ENCODE results near the gene STX1B.
A peak's percentile ranks its signal among the peaks of the same experiment; 100 is the strongest.
"Not testable (repeated sequence)": the region's sequence is repeated elsewhere in the genome, so short reads cannot be mapped to it uniquely, and the experiment has no call there.

The STX1B gene

DNA sequence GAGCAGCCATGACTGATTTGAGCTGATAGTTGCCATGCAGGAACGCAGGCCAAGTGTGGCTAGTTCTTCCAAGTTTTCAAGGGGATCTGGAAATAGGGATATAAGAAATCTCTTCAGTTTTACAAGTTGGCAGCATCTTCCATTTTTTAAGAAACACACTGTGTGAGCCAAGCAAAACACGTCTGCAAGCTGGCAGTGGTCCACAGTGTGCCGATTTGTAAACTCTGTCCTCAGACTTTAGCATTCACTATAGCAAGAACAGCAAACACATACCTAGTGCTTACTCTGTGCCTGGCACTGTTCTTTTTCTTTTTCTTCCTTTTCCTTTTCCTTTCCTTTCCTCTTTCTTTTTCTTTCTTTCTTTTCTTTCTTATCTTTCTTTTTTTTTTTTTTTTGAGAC is 58.7 kb downstream of the STX1B start:
- DNase-seq (ENCODE audit: low spot score): no peak

DNA sequence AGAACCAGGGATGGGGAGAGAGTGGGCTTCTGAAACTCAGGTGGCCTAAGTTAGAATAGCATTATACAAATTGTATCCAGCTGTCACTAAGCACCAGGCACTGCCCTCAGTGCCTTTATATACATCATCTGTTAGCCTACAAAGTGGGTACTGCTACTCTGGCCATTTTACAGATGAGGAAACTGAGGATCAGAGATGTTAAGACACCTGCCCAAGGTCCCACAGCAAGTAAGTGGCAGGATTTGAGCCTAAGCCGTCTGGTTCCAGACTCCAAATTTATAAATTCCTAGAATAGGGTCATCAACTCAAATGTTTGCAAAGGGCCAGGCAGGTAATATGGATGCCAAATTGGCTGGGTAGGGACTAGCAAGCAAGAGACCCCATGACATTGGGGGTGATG is 59.2 kb downstream of the STX1B start:
- DNase-seq (ENCODE audit: low spot score): no peak

DNA sequence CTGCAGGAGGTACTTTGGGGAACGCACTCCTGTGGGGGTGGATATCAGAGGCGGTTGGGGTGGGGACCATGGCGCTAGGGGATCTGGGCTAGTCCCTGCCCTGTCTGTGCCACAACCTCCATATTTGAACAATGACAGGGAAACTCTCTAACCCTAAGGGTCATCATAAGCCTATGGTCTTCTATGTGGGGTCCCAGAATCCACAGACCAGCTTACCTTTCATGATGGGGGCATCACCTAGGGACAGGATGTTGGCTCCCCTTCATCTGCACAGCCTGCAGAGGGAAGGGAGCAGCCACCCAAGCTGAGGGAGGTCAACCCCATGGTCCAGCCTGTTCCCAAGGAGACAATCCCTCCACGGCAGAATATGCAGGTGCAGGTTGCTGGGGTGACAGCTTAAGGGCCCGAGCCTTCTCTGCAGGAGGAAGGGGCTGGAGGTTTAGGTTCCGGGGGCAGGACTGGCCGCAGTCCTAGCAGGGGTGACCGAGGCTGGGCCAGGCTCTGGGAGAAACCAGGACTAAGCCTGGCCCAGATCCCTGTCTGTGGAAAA is 59.8 kb downstream of the STX1B start:
- no peak for DNase-seq (ENCODE audit: low spot score)

DNA sequence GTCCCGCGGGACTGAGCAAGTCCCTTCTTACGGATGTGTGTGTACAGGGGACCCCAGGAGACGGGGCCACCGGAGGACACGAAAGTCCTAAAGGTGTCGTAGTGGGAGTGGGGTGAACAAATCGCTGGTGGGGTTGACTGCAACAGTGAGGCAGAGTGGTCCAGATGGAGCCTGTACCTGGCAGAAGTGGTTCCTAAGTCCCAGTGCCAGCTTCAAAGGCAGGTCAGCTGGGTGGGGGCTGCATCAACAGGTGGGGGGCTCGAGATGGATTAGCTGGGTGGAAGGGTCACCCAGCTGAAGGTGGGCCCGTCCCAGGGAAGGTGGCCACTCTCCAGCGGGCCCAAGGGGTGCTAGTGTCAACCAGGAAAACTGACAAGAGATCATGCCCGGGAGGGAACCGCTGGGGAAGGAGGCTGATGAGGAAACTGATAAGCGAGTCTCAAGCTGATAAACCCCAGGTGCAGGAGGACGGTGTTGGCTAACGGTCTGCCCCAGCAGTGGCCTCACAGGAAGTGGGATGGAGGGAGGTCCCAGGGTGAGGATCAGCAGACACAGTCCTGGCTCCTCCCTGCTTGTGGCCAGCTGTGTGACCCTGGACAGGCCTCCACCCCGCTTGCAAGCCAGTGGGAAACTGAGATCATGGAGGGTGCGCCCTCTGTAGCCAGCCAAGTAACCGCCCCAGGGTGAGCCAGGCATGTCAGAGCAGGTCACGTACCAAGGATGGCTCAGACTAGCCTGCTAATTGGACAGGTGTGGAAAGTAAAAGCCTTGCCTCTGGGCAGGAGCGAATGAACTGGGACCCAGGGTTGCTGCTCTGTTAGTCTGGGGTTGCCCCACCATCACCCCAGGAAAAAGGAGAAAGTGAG is 60.6 kb downstream of the STX1B start:
- no peak for DNase-seq (ENCODE audit: low spot score)

DNA sequence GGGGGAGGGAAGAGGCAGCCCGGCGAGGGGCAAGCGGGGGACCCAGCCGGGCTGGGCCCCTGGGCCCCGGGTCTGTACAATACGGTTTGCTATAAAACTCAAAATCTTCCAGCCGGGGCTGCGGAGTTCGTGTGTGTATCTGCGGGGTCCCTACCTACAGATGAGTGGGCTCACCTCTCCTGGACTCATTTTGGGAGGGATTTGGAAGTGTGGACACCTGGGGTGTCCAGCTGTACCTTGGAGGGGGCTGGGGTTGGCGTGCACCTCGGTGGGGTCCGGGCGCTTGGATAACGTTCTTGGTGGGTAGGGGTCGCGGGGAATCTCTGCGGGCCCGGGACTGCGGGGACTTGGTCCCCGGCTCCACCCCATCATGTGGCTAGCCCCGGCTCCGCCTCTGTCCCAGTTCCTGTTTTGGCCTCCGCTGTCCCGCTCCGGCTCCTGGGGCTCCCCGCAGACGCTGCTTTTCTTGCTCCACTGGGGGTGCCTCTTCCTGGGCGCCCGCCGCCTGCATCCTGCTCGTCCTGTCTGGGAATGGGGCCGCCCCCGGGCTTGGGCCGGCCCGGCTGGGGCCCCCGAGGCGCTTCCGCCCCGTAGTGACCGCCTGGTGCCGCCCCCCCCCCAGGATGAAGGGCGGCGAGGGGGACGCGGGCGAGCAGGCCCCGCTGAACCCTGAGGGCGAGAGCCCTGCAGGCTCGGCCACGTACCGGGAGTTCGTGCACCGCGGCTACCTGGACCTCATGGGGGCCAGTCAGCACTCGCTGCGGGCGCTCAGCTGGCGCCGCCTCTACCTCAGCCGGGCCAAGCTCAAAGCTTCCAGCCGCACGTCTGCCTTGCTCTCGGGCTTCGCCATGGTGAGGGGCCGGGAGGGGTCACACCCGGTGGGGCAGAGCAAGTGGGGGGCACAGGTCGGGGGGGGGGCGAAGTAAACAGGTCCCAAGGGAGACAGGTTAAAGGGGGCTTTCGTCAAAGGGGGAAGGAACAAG is 61.5 kb downstream of the STX1B start, which contains the start of gene ORAI3:
Gene ORAI3 (plus strand): TSS at position 402 of the 983 bp plus-strand sequence. CDS start 222 bp downstream, at position 624.
- no peak for DNase-seq (ENCODE audit: low spot score)

DNA sequence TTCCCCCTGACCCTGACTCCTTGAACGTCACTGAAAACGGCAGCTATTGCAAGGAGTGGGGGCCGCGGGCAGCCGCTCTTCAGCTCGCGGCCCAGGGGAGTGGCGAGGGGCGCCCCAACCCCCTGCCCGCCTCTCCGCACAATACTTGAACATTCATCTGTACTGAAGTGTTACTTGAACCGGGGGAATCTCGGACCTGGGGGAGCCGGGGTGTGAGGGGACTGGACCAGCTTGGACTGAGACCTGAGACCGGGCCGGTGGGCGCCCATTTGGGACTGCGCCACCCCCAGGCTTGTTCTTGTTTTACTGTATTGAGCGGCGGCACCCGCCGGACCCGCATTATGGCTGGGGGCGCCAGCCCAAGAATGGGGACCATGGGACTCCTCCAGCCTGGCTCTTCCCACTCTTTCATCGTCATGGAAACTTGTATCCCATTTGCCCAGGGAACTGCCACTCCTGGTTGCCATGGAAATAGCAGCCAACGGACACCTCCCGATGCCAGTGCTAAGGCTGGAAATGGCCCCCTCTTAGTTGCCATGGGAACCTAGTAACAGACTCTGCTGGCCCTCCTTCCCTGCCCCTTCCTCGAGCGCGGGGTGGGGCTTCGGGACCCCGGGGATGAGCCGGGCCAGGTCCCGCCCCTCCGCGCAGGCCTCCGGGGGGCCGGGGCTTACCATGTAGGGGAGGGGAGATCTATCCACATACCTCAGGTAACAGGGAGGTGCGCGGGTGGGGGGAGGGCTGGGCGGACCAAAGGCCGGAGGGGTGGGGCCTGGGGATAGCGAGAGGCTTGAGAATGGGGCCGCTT is 62.4 kb downstream of the STX1B start:
- DNase-seq (ENCODE audit: low spot score): peak; percentile 84

DNA sequence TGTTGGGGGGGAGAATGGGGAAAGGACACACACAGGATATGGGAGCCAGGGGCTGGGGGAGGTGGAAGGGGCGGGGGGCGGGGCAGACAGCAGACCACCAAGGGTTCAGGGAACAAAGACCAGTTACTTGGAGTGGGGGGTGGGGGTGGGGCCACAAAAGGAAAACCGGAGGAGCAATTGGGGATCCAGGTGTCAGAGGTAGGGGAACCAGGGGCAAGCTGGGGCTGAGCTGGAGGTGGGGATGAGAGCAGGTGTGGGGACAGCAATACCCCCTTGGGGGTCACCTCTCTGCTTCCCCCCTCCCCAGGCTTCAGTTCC is 62.9 kb downstream of the STX1B start:
- no peak for DNase-seq (ENCODE audit: low spot score)

DNA sequence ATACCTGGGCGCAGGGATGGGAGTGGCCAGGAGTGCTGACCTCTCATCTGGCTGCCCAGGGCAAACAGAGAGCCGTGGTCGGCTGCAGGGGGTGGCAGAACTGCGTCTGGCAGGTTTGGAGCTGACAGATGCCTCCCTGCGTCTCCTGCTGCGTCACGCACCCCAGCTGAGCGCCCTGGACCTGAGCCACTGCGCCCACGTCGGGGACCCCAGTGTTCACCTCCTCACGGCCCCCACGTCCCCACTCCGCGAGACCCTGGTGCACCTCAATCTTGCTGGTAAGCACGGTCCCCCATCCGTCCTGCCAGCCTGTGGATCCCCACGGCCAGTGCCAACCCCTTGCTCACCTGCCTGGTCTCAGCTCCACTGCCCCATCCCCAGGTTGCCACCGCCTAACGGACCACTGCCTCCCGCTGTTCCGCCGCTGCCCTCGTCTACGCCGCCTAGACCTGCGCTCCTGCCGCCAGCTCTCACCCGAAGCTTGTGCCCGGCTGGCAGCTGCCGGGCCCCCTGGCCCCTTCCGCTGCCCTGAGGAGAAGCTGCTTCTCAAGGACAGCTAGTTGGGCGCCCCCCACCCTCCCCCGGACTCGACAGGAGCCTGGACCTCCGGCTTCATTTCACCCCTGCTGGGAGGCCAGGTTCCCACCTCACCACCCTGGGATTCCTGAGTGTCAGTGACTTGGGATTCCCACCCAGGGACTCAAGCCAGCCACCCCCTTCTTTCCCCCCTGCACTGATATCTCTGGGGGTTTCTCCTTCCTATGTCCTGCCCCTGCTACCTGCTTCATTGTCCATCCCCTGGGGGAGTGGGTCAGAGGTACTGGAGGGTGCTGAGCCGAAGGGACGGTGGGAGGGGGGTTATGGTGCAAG is 63.5 kb downstream of the STX1B start:
- no peak for DNase-seq (ENCODE audit: low spot score)

DNA sequence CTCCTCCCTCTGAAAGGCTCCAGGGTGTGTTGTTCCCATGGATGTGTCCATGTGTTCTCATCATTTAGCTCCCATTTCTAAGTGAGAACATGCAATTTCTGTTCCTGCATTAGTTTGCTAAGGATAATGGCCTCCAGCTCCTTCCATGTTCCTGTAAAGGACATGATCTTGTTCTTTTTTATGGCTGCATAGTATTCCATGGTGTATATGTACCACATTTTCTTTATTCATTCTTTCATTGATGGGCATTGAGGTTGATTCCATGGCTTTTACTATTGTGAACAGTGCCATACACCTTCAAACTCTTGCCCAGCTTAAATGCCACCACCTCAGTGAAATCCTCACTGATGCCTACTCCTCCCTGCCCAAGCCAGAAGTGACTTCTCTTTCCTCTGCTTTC is 66.1 kb downstream of the STX1B start:
- DNase-seq (ENCODE audit: low spot score): no peak

DNA sequence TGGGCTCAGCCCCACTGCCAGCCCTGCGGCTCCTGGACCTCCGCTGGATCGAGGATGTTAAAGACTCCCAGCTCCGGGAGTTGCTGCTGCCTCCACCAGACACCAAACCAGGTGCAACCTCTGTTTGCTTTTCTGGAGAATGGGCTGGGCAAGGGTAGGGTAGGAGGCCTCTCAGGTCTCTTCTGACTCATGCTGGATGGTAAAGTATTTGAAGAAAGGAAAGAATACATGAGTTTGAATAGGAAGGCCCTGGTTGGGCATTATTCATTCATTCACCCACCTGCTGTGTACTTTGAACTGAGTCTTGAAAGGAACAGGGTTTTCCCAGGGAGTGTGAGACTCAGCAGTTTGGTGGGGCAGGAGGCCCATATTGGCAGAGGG is 68.0 kb downstream of the STX1B start:
- DNase-seq (ENCODE audit: low spot score): no peak

DNA sequence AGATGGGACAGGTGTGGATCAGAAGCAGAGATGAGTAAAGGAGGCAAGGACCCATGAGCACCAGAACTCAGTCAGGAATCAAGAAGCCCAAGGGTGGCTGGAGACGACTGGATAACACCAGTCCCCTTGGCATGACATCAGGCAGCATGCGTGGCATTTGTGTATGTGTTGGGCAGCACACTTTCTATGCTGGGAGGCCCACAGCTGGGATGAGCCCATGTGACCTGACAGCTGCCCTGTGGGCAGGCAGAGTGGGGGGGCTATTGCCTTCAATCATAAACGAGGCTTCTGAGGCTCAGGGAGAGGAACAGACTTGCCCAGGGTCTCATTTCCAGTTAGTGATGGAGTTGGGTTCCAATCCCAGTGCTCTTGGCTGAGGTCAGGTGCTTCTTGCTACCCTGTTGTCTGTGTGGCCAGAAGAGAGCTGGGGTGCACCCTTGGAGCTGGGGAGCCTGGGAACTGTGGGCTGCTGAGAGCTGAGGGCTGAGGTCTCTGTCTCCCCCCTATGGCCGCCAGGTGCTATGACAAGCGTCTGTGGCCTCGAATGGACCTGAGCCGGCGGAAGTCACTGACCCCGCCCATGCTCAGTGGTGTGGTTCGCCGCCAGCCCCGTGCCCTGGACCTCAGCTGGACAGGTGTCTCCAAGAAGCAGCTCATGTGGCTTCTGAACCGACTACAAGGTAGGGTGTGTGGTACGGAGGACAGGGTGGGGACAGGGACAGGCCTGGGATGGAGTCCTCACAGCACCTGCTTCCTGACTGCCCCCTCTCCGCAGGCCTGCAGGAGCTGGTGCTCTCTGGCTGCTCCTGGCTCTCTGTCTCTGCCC is 68.6 kb downstream of the STX1B start:
- DNase-seq (ENCODE audit: low spot score): peak; percentile 76

DNA sequence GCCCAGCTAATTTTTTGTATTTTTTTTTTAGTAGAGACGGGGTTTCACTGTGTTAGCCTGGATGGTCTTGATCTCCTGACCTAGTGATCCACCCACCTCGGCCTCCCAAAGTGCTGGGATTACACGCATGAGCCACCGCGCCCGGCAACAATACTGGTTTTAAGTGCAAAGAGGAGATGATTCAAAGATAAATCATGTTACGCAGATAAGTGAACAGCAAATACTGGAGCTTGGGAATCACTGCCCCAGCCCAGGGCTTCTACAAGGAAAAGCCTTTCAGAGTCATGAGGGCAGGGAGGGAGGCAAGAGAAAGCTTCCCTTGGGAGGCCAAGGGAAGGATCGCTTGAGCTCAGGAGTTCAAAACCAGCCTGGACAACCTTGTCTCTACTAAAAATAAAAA is 70.9 kb downstream of the STX1B start:
- not testable (repeated sequence) for DNase-seq (ENCODE audit: low spot score)
